ENCODE measurements around the gene SEMA3D.

Gene SEMA3D

DNA sequence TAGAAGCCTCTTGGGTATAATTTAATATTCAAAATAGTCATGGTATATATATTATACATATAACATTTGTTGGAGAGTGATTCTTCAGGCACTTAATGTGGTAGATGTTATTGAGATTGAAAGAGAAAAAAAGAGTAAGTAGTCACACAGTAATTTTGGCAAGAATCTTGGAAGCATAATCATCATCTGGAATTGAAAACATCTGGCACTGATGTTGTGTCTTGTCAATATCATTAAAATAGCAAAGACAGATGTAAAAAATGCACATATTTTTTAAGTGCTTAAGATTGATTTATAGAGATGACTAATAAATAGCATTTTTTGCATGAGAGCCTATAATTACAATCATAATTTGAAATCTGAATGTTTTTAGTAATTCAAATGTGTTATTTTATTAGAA, 9.5 kb downstream of the SEMA3D start:
- Mint-ChIP-seq H3K27ac (ENCODE audit: low read depth) (no peak overlapping the region), H3K9me3 (peaks cover 27% of the 10 kb centered on the region), H3K36me3 (ENCODE audit: insufficient read depth) (no peaks in the 10 kb centered on the region), H3K27me3 (no peaks in the 10 kb centered on the region), H3K4me1 (no peaks in the 10 kb centered on the region), H3K4me3 (no peak overlapping the region)
- no peak for DNase-seq (ENCODE audit: low spot score in 2 of 2)
- no peak for ATAC-seq (replicated peaks; ENCODE audit: extremely low read depth, poor library complexity, severe bottlenecking)

DNA sequence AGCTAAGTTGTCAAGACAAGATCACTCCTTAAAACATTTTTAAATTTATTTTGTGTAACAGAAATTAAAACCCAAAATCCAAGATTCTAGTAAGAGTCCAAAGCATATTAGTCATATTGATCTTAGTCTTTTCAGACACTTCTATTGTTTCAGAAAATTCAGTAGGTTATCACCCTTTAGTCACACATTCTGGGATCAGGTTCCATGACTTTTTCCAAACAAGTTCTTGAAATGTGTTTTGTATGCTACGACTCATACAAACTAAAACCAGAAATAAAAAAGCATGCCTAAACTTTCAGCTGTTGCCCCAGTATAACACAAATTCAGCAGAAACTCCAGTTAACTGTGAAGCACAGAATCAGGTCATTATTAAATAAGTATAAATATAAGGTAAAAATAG, 10.7 kb downstream of the SEMA3D start:
- peaks cover 27% of the 10 kb centered on the region for H3K9me3 Mint-ChIP-seq
- no peak for ATAC-seq (replicated peaks; ENCODE audit: extremely low read depth, poor library complexity, severe bottlenecking)
- no peak for DNase-seq (ENCODE audit: low spot score in 2 of 2)
- no peak overlapping the region for H3K27ac Mint-ChIP-seq (ENCODE audit: low read depth)
- H3K27me3 Mint-ChIP-seq, result no peaks in the 10 kb centered on the region
- no peaks in the 10 kb centered on the region for H3K36me3 Mint-ChIP-seq (ENCODE audit: insufficient read depth)
- H3K4me3 Mint-ChIP-seq, result no peak overlapping the region
- H3K4me1 Mint-ChIP-seq, result no peaks in the 10 kb centered on the region

- H3K27me3 Mint-ChIP-seq, result no peaks in the 10 kb centered on the region
- no peaks in the 10 kb centered on the region for H3K4me1 Mint-ChIP-seq
- no peak for DNase-seq (ENCODE audit: low spot score in 2 of 2)
- no peaks in the 10 kb centered on the region for H3K36me3 Mint-ChIP-seq (ENCODE audit: insufficient read depth)
- no peak for ATAC-seq (replicated peaks; ENCODE audit: extremely low read depth, poor library complexity, severe bottlenecking)
- no peak overlapping the region for H3K27ac Mint-ChIP-seq (ENCODE audit: low read depth)
- peaks cover 22% of the 10 kb centered on the region for H3K9me3 Mint-ChIP-seq
- no peak overlapping the region for H3K4me3 Mint-ChIP-seq
Observed at GRCh38 chr7:85175217-85175616, 11.6 kb downstream of the SEMA3D start.

DNA sequence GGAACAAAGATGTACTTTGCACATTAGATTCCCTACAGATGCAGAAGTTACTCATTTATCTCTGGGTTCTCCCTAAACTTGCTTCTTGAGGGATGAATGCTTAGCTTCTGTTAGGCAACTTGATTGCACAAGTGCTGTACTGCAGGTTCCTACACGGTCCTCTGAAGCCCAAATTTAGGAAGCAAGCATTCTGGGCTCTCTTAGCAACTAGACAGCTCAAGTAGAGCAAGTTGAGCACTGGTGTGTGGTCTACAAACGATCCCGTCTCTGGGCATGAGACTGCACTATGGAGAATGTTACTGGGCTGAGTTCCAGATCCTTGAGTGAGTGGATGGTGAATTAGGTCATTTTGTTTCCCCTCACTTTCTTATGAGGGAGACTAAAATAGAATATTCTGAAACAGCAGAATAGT, 14.3 kb downstream of the SEMA3D start:
- ATAC-seq (replicated peaks; ENCODE audit: extremely low read depth, poor library complexity, severe bottlenecking) (no peak), DNase-seq (ENCODE audit: low spot score in 2 of 2) (no peak)
- Mint-ChIP-seq H3K27me3 (no peaks in the 10 kb centered on the region), H3K4me1 (no peaks in the 10 kb centered on the region), H3K9me3 (peaks cover 15% of the 10 kb centered on the region), H3K4me3 (no peak overlapping the region), H3K36me3 (ENCODE audit: insufficient read depth) (no peaks in the 10 kb centered on the region), H3K27ac (ENCODE audit: low read depth) (no peak overlapping the region)

GRCh38 chr7:85167636-85168035, 19.2 kb downstream of the SEMA3D start:
- no peaks in the 10 kb centered on the region for H3K27me3 Mint-ChIP-seq
- peaks cover 8% of the 10 kb centered on the region for H3K9me3 Mint-ChIP-seq
- ATAC-seq (replicated peaks; ENCODE audit: extremely low read depth, poor library complexity, severe bottlenecking) (no peak), DNase-seq (ENCODE audit: low spot score in 2 of 2) (no peak)
- H3K4me3 Mint-ChIP-seq, result no peak overlapping the region
- H3K36me3 Mint-ChIP-seq (ENCODE audit: insufficient read depth), result no peaks in the 10 kb centered on the region
- H3K4me1 Mint-ChIP-seq, result no peaks in the 10 kb centered on the region
- H3K27ac Mint-ChIP-seq (ENCODE audit: low read depth), result no peak overlapping the region

DNA sequence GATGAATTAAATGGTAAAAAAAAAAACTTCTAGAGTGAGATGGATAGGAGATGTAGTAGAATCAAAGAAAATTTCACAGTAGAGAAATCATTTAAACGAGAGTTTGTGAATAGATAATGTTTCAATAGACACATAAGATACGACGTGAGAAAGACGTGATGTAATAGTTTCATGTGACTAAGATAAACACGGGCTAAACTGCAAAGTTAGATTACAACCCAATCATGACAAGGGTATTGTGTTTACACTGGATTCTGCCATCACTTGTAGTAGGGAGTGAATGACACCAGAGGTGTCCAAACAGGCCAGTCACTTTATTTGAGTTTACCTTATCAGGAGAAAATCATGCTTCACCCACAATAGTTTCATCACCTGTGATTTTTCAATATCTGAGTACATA, 21.6 kb downstream of the SEMA3D start:
- ATAC-seq (replicated peaks; ENCODE audit: extremely low read depth, poor library complexity, severe bottlenecking) (no peak), DNase-seq (ENCODE audit: low spot score in 2 of 2) (no peak)
- no peaks in the 10 kb centered on the region for H3K27me3 Mint-ChIP-seq
- no peaks in the 10 kb centered on the region for H3K4me1 Mint-ChIP-seq
- H3K9me3 Mint-ChIP-seq, result peaks cover 18% of the 10 kb centered on the region
- H3K27ac Mint-ChIP-seq (ENCODE audit: low read depth), result no peak overlapping the region
- no peaks in the 10 kb centered on the region for H3K36me3 Mint-ChIP-seq (ENCODE audit: insufficient read depth)
- H3K4me3 Mint-ChIP-seq, result no peak overlapping the region

- peaks cover 27% of the 10 kb centered on the region for H3K9me3 Mint-ChIP-seq
- no peak overlapping the region for H3K4me3 Mint-ChIP-seq
- DNase-seq (ENCODE audit: low spot score in 2 of 2), result no peak
- no peaks in the 10 kb centered on the region for H3K4me1 Mint-ChIP-seq
- H3K27ac Mint-ChIP-seq (ENCODE audit: low read depth), result no peak overlapping the region
- H3K27me3 Mint-ChIP-seq, result no peaks in the 10 kb centered on the region
- no peaks in the 10 kb centered on the region for H3K36me3 Mint-ChIP-seq (ENCODE audit: insufficient read depth)
- ATAC-seq (replicated peaks; ENCODE audit: extremely low read depth, poor library complexity, severe bottlenecking), result no peak
Observed at GRCh38 chr7:85164376-85164775, 22.5 kb downstream of the SEMA3D start.

GRCh38 chr7:85162721-85163120, 24.1 kb downstream of the SEMA3D start:
- Mint-ChIP-seq H3K36me3 (ENCODE audit: insufficient read depth) (no peaks in the 10 kb centered on the region), H3K4me1 (no peaks in the 10 kb centered on the region), H3K27me3 (no peaks in the 10 kb centered on the region), H3K27ac (ENCODE audit: low read depth) (no peak overlapping the region), H3K4me3 (no peak overlapping the region), H3K9me3 (peaks cover 38% of the 10 kb centered on the region)
- ATAC-seq (replicated peaks; ENCODE audit: extremely low read depth, poor library complexity, severe bottlenecking), result no peak
- no peak for DNase-seq (ENCODE audit: low spot score in 2 of 2)

DNA sequence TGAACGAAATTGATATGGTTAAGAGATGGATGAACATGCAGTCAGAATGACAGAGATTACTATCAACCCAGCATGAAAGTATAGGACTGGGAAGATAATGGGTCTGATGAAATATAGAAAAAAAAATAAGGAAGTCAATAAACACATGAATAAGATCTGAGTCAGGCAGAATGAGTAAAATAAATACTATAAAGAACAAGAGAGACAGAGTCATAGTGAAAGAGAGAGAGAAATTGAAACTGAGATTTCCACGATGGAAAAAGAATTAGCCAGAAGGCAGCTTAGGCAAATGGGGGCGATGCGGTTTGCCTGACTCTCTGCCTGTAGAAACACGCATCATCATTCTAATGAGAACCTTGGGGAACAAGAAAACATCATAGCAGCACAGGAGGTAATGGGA, 26.6 kb downstream of the SEMA3D start:
- peaks cover 32% of the 10 kb centered on the region for H3K9me3 Mint-ChIP-seq
- no peak for ATAC-seq (replicated peaks; ENCODE audit: extremely low read depth, poor library complexity, severe bottlenecking)

GRCh38 chr7:85159003-85159402, 27.9 kb downstream of the SEMA3D start:
- Mint-ChIP-seq H3K4me1 (no peaks in the 10 kb centered on the region), H3K4me3 (no peak overlapping the region), H3K36me3 (ENCODE audit: insufficient read depth) (no peaks in the 10 kb centered on the region), H3K9me3 (peaks cover 32% of the 10 kb centered on the region), H3K27me3 (no peaks in the 10 kb centered on the region), H3K27ac (ENCODE audit: low read depth) (no peak overlapping the region)
- DNase-seq (ENCODE audit: low spot score in 2 of 2), result no peak
- ATAC-seq (replicated peaks; ENCODE audit: extremely low read depth, poor library complexity, severe bottlenecking), result no peak

More for the DNA sequence above, 26.6 kb downstream of the SEMA3D start:
- Mint-ChIP-seq H3K4me1 (no peaks in the 10 kb centered on the region), H3K36me3 (ENCODE audit: insufficient read depth) (no peaks in the 10 kb centered on the region), H3K27me3 (no peaks in the 10 kb centered on the region), H3K27ac (ENCODE audit: low read depth) (no peak overlapping the region), H3K4me3 (no peak overlapping the region)
- DNase-seq (ENCODE audit: low spot score in 2 of 2), result no peak

- ATAC-seq (replicated peaks; ENCODE audit: extremely low read depth, poor library complexity, severe bottlenecking) (no peak), DNase-seq (ENCODE audit: low spot score in 2 of 2) (no peak)
- Mint-ChIP-seq H3K36me3 (ENCODE audit: insufficient read depth) (no peaks in the 10 kb centered on the region), H3K9me3 (peaks cover 26% of the 10 kb centered on the region), H3K4me1 (no peaks in the 10 kb centered on the region), H3K27me3 (no peaks in the 10 kb centered on the region), H3K27ac (ENCODE audit: low read depth) (no peak overlapping the region), H3K4me3 (no peak overlapping the region)
Observed at GRCh38 chr7:85156661-85157208, 30.1 kb downstream of the SEMA3D start.

GRCh38 chr7:85154282-85154937, 32.4 kb downstream of the SEMA3D start:
- no peak overlapping the region for H3K4me3 Mint-ChIP-seq
- no peaks in the 10 kb centered on the region for H3K27me3 Mint-ChIP-seq
- H3K9me3 Mint-ChIP-seq, result peaks cover 11% of the 10 kb centered on the region
- H3K27ac Mint-ChIP-seq (ENCODE audit: low read depth), result no peak overlapping the region
- ATAC-seq (replicated peaks; ENCODE audit: extremely low read depth, poor library complexity, severe bottlenecking) (no peak), DNase-seq (ENCODE audit: low spot score in 2 of 2) (no peak)
- no peaks in the 10 kb centered on the region for H3K36me3 Mint-ChIP-seq (ENCODE audit: insufficient read depth)
- no peaks in the 10 kb centered on the region for H3K4me1 Mint-ChIP-seq

DNA sequence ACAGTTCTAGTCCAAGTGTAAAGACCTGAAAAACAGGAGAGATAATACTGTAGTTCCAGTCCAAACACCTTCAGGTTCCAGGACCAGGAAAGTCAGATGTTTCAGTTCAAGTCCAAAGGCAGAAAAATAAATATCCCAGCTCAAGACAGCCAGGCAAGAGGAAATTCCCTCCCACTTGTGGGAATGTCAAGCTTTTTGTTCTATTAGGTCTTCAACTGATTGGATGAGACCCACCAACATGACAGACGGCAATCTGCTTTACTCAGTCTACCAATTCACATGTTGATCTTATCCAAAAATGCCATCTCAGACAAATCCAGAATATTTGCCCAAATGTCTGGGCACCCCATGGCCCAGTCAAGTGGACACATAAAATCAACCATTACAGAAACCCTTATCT, 33.1 kb downstream of the SEMA3D start:
- H3K4me1 Mint-ChIP-seq, result no peaks in the 10 kb centered on the region
- H3K27me3 Mint-ChIP-seq, result no peaks in the 10 kb centered on the region
- ATAC-seq (replicated peaks; ENCODE audit: extremely low read depth, poor library complexity, severe bottlenecking), result no peak
- H3K27ac Mint-ChIP-seq (ENCODE audit: low read depth), result no peak overlapping the region
- DNase-seq (ENCODE audit: low spot score in 2 of 2), result no peak
- H3K4me3 Mint-ChIP-seq, result no peak overlapping the region
- H3K9me3 Mint-ChIP-seq, result peaks cover 4% of the 10 kb centered on the region
- H3K36me3 Mint-ChIP-seq (ENCODE audit: insufficient read depth), result no peaks in the 10 kb centered on the region
